SK-N-SH treated with all-trans-retinoic acid at 6 μM for 48 hours (cell line): ENCODE results near the gene MAPK7.

Experiments
- ATAC-seq: fragments of 200-7000 bp; cut with Tn5 transposase; 3 replicates; pipeline ENCODE4 v1.9.1; 2020; ENCODE audit warnings: mild to moderate bottlenecking, moderate library complexity
- ARNTL ChIP-seq: fragments of 450-650 bp; formaldehyde crosslinking; IDR thresholded peaks from 2 replicates; pipeline ENCODE4 v1.5.0; 2020; ENCODE audit warnings: low read depth, mild to moderate bottlenecking, moderate library complexity, borderline replicate concordance
- BACH2 ChIP-seq: fragments of 250-450 bp; sonication (Bioruptor Pico); IDR thresholded peaks from 2 replicates; pipeline ENCODE4 v1.9.0; 2021; ENCODE audit warnings: mild to moderate bottlenecking, borderline replicate concordance
- CSDC2 ChIP-seq: fragments of 250-450 bp; sonication (Bioruptor Pico); IDR thresholded peaks from 2 replicates; pipeline ENCODE4 v1.5.0; 2020; ENCODE audit warnings: mild to moderate bottlenecking, moderate library complexity
- ESRRG ChIP-seq: fragments of 250-450 bp; sonication (Bioruptor Pico); IDR thresholded peaks from 2 replicates; pipeline ENCODE4 v1.6.1; 2021; ENCODE audit warnings: mild to moderate bottlenecking
- GLIS3 ChIP-seq: fragments of 250-450 bp; sonication (Bioruptor Pico); IDR thresholded peaks from 2 replicates; pipeline ENCODE4 v1.5.0; 2020; ENCODE audit warnings: mild to moderate bottlenecking, moderate library complexity
- ISL1 ChIP-seq: fragments of 250-450 bp; sonication (Bioruptor Pico); IDR thresholded peaks from 2 replicates; pipeline ENCODE4 v2.1.2; 2022; ENCODE audit warnings: mild to moderate bottlenecking, moderate library complexity
- PPARA ChIP-seq: fragments of 250-450 bp; sonication (Bioruptor Pico); IDR thresholded peaks from 2 replicates; pipeline ENCODE4 v1.5.0; 2020; ENCODE audit warnings: mild to moderate bottlenecking, borderline replicate concordance
- RARB ChIP-seq: fragments of 250-450 bp; sonication (Bioruptor Pico); IDR thresholded peaks from 2 replicates; pipeline ENCODE4 v1.8.0; 2021; ENCODE audit warnings: mild to moderate bottlenecking, moderate library complexity
- SNAI2 ChIP-seq: fragments of 250-450 bp; sonication (Bioruptor Pico); IDR thresholded peaks from 2 replicates; pipeline ENCODE4 v1.5.0; 2020; ENCODE audit warnings: mild to moderate bottlenecking, moderate library complexity
- TCF4 ChIP-seq: fragments of 250-450 bp; sonication (Bioruptor Pico); IDR thresholded peaks from 2 replicates; pipeline ENCODE4 v1.8.0; 2021; ENCODE audit warnings: mild to moderate bottlenecking, moderate library complexity, borderline replicate concordance
- TOX ChIP-seq: fragments of 250-450 bp; sonication (Bioruptor Pico); IDR thresholded peaks from 2 replicates; pipeline ENCODE4 v1.8.0; 2021; ENCODE audit warnings: mild to moderate bottlenecking, moderate library complexity, borderline replicate concordance
- ZC3H10 ChIP-seq: fragments of 250-450 bp; sonication (Bioruptor Pico); IDR thresholded peaks from 2 replicates; pipeline ENCODE4 v1.5.1; 2021; ENCODE audit warnings: mild to moderate bottlenecking, moderate library complexity
- ZFP3 ChIP-seq: fragments of 250-450 bp; sonication (Bioruptor Pico); IDR thresholded peaks from 2 replicates; pipeline ENCODE4 v1.5.0; 2020; ENCODE audit warnings: mild to moderate bottlenecking, moderate library complexity
- ZFP30 ChIP-seq: fragments of 450-650 bp; formaldehyde crosslinking; IDR thresholded peaks from 2 replicates; pipeline ENCODE4 v1.5.0; 2022; ENCODE audit warnings: mild to moderate bottlenecking, moderate library complexity
- ZNF565 ChIP-seq: fragments of 450-650 bp; formaldehyde crosslinking; conservative IDR thresholded peaks from 2 replicates; pipeline ENCODE4 v1.5.0; 2020; ENCODE audit warnings: low read depth, mild to moderate bottlenecking, moderate library complexity
- ZNF70 ChIP-seq: fragments of 450-650 bp; formaldehyde crosslinking; IDR thresholded peaks from 2 replicates; pipeline ENCODE4 v1.5.0; 2020; ENCODE audit warnings: mild to moderate bottlenecking, moderate library complexity
- ZNF8 ChIP-seq: fragments of 450-650 bp; formaldehyde crosslinking; IDR thresholded peaks from 2 replicates; pipeline ENCODE4 v1.5.0; 2020; ENCODE audit warnings: mild to moderate bottlenecking, moderate library complexity
- TF ChIP-seq, protein P1 (sequence below): fragments of 250-450 bp; sonication (Bioruptor Pico); IDR thresholded peaks from 2 replicates; pipeline ENCODE4 v1.8.0; 2021; ENCODE audit warnings: low read depth, mild to moderate bottlenecking, moderate library complexity, borderline replicate concordance
- TF ChIP-seq, protein P2 (sequence below): fragments of 250-450 bp; sonication (Bioruptor Pico); IDR thresholded peaks from 2 replicates; pipeline ENCODE4 v1.5.0; 2020; ENCODE audit warnings: mild to moderate bottlenecking, moderate library complexity
- TF ChIP-seq, protein P3 (sequence below): fragments of 250-450 bp; sonication (Bioruptor Pico); IDR thresholded peaks from 2 replicates; pipeline ENCODE4 v1.8.0; 2020; ENCODE audit warnings: mild to moderate bottlenecking, moderate library complexity, borderline replicate concordance
- TF ChIP-seq, protein P4 (sequence below): fragments of 250-450 bp; sonication (Bioruptor Pico); IDR thresholded peaks from 2 replicates; pipeline ENCODE4 v1.5.1; 2021; ENCODE audit warnings: mild to moderate bottlenecking, moderate library complexity
- TF ChIP-seq, protein P5 (sequence below): fragments of 250-450 bp; sonication (Bioruptor Pico); IDR thresholded peaks from 2 replicates; pipeline ENCODE4 v1.5.1; 2020; ENCODE audit warnings: low read depth, mild to moderate bottlenecking, moderate library complexity

The MAPK7 gene

DNA sequence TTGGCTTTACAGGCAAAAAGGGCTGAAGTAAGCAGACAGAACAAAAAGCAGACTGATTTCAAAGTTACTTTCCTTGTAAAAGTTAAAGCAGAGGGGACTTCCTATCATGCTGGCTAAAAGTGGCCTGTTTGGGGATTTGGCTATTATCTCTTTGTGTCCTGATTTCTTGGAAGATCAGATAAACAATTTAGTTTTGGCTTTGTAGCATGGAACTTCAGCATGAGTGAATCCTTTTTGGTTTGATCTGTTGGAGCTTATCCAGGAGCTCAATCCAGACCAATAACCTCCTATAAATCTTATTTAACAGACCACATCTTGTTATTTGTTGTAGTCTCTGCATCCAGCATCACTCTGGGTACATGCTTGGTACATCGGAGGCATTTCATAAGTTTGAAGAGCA lies 23.9 kb downstream of the MAPK7 start:
- peak; percentile 62 for ATAC-seq
- TF ChIP-seq GLIS3 (CRISPR knock-in tag) (no peak), RARB (no peak), ESRRG (CRISPR knock-in tag) (no peak), ZNF565 (CRISPR knock-in tag) (no peak), ZNF70 (CRISPR knock-in tag) (no peak), ZFP30 (CRISPR knock-in tag) (no peak), ZFP3 (CRISPR knock-in tag) (no peak), ARNTL (CRISPR knock-in tag) (no peak), PPARA (CRISPR knock-in tag) (no peak), ZC3H10 (CRISPR knock-in tag) (no peak), BACH2 (CRISPR knock-in tag) (no peak), SNAI2 (no peak), ISL1 (CRISPR knock-in tag) (no peak), ZNF8 (no peak), CSDC2 (CRISPR knock-in tag) (no peak)
- TF ChIP-seq, protein P1, sequence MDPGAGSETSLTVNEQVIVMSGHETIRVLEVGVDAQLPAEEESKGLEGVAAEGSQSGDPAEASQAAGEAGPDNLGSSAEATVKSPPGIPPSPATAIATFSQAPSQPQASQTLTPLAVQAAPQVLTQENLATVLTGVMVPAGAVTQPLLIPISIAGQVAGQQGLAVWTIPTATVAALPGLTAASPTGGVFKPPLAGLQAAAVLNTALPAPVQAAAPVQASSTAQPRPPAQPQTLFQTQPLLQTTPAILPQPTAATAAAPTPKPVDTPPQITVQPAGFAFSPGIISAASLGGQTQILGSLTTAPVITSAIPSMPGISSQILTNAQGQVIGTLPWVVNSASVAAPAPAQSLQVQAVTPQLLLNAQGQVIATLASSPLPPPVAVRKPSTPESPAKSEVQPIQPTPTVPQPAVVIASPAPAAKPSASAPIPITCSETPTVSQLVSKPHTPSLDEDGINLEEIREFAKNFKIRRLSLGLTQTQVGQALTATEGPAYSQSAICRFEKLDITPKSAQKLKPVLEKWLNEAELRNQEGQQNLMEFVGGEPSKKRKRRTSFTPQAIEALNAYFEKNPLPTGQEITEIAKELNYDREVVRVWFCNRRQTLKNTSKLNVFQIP (CRISPR knock-in tag): no peak
- TF ChIP-seq, protein P2, sequence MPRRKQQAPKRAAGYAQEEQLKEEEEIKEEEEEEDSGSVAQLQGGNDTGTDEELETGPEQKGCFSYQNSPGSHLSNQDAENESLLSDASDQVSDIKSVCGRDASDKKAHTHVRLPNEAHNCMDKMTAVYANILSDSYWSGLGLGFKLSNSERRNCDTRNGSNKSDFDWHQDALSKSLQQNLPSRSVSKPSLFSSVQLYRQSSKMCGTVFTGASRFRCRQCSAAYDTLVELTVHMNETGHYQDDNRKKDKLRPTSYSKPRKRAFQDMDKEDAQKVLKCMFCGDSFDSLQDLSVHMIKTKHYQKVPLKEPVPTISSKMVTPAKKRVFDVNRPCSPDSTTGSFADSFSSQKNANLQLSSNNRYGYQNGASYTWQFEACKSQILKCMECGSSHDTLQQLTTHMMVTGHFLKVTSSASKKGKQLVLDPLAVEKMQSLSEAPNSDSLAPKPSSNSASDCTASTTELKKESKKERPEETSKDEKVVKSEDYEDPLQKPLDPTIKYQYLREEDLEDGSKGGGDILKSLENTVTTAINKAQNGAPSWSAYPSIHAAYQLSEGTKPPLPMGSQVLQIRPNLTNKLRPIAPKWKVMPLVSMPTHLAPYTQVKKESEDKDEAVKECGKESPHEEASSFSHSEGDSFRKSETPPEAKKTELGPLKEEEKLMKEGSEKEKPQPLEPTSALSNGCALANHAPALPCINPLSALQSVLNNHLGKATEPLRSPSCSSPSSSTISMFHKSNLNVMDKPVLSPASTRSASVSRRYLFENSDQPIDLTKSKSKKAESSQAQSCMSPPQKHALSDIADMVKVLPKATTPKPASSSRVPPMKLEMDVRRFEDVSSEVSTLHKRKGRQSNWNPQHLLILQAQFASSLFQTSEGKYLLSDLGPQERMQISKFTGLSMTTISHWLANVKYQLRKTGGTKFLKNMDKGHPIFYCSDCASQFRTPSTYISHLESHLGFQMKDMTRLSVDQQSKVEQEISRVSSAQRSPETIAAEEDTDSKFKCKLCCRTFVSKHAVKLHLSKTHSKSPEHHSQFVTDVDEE: no peak
- TF ChIP-seq, protein P3, sequence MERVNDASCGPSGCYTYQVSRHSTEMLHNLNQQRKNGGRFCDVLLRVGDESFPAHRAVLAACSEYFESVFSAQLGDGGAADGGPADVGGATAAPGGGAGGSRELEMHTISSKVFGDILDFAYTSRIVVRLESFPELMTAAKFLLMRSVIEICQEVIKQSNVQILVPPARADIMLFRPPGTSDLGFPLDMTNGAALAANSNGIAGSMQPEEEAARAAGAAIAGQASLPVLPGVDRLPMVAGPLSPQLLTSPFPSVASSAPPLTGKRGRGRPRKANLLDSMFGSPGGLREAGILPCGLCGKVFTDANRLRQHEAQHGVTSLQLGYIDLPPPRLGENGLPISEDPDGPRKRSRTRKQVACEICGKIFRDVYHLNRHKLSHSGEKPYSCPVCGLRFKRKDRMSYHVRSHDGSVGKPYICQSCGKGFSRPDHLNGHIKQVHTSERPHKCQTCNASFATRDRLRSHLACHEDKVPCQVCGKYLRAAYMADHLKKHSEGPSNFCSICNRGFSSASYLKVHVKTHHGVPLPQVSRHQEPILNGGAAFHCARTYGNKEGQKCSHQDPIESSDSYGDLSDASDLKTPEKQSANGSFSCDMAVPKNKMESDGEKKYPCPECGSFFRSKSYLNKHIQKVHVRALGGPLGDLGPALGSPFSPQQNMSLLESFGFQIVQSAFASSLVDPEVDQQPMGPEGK: no peak
- TF ChIP-seq, protein P4, sequence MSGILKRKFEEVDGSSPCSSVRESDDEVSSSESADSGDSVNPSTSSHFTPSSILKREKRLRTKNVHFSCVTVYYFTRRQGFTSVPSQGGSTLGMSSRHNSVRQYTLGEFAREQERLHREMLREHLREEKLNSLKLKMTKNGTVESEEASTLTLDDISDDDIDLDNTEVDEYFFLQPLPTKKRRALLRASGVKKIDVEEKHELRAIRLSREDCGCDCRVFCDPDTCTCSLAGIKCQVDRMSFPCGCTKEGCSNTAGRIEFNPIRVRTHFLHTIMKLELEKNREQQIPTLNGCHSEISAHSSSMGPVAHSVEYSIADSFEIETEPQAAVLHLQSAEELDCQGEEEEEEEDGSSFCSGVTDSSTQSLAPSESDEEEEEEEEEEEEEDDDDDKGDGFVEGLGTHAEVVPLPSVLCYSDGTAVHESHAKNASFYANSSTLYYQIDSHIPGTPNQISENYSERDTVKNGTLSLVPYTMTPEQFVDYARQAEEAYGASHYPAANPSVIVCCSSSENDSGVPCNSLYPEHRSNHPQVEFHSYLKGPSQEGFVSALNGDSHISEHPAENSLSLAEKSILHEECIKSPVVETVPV: no peak
- TF ChIP-seq, protein P5, sequence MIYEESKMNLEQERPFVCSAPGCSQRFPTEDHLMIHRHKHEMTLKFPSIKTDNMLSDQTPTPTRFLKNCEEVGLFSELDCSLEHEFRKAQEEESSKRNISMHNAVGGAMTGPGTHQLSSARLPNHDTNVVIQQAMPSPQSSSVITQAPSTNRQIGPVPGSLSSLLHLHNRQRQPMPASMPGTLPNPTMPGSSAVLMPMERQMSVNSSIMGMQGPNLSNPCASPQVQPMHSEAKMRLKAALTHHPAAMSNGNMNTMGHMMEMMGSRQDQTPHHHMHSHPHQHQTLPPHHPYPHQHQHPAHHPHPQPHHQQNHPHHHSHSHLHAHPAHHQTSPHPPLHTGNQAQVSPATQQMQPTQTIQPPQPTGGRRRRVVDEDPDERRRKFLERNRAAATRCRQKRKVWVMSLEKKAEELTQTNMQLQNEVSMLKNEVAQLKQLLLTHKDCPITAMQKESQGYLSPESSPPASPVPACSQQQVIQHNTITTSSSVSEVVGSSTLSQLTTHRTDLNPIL: no peak

DNA sequence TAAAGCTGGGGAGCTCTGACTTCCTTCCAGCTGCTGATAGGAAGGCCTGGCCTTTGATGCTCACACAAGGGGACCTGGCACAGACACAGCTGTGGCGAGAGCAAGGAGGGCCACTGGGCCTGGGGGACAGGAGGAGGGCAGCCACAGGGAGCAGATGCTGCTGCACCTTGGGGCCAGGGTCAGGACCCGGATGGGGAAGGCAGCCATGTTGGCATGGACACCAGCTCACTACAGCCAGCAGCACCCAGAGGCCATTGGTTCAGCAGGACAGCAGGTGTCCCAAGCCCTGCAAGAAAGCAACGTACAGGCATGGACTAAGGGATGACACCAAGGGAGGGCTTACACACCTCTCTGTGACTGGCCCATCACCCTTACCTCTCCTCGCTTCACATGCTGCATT lies 24.7 kb downstream of the MAPK7 start:
- no peak for ATAC-seq
- TF ChIP-seq ZNF70 (CRISPR knock-in tag): no peak
- no peak for TF ChIP-seq SNAI2
- TF ChIP-seq TCF4 (CRISPR knock-in tag): no peak
- no peak for TF ChIP-seq ISL1 (CRISPR knock-in tag)
- no peak for TF ChIP-seq TOX
- no peak for TF ChIP-seq GLIS3 (CRISPR knock-in tag)
- TF ChIP-seq, protein P5: no peak
- TF ChIP-seq ZNF8: no peak

DNA sequence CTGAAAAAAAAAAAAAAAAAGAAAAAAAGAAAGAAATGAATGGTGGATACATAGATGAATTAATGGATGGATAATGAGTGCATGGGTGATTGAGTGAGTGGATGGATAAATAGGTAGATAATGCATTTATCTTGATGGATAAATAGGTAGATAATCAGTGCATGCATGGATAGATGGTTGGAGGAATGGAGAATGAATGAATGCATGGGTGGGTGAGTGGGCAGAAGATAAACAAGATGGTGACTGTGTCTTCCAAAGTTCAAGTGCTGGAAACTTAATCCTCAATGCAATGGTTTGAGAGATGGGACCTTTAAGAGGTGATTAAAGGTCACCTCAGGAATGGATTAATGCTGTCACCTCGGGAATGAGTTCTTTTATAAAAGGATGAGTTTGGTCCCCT lies 26.0 kb downstream of the MAPK7 start:
- TF ChIP-seq, protein P5: no peak
- no peak for TF ChIP-seq ZFP30 (CRISPR knock-in tag)
- TF ChIP-seq, protein P3: no peak
- no peak for TF ChIP-seq ZNF8
- TF ChIP-seq TCF4 (CRISPR knock-in tag): no peak
- no peak for TF ChIP-seq ZNF565 (CRISPR knock-in tag)
- TF ChIP-seq ISL1 (CRISPR knock-in tag): no peak
- no peak for TF ChIP-seq ARNTL (CRISPR knock-in tag)
- no peak for TF ChIP-seq SNAI2
- no peak for TF ChIP-seq ZC3H10 (CRISPR knock-in tag)
- ATAC-seq: no peak
